Measurements from ENCODE around the gene NOXO1. TPM values are rescaled to one million over a fixed set of nuclear protein-coding genes. Genes with fewer than 3 reads are reported as not detected.

The NOXO1 gene
- total RNA-seq, 2 experiments from 2014 or later, result 0.31 TPM; not detected in 1

DNA sequence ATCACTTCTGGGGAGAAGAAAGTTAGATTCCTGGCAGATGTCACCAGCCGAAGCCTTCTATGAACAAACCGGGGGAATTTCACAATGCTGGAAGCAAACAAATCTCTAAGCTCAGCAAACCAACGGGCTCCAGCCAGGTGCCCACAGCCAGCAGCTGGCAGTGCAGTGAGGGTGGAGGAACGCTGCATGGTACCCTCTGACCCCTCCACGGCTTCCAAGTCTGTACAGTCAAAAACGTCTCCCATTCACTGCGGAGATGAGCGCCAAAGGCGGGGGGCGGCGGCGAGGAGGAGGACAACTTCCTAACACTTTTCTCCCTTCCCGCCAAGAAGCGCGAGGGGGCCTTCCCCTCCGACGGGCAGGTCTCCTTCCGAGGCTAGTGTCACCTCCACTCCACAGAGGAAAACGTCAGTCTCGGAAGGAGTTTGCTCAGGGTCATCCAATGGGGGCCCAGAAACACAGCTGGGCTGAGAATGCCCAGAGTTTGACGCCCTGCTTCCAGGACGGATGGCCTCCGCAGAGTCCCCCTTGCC lies 27.4 kb upstream of the NOXO1 start:
- DNase-seq (peak; percentile 66), ATAC-seq (peak; percentile 7)
- ChIA-PET CTCF (interaction anchor here (0.9 to 2.2 kb wide), 5 partner anchors 8 to 139 kb away, joined by 3 to 8 read pairs (median 3); partner anchors contain the start of genes NTHL1 and TSC2), POLR2A (interaction anchor here (0.6 to 2.8 kb wide), 17 partner anchors 10 to 151 kb away, joined by 3 to 16 read pairs (median 4); partner anchors contain the start of genes GFER, NOXO1, NPW and RPS2)
- Mint-ChIP-seq H3K4me3 (peak overlapping the region; percentile 97), H3K4me1 (ENCODE audit: low read depth) (peaks cover 41% of the 10 kb centered on the region), H3K9me3 (no peaks in the 10 kb centered on the region), H3K27ac (peak overlapping the region; percentile 91), H3K36me3 (ENCODE audit: low read depth) (peaks cover 35% of the 10 kb centered on the region), H3K27me3 (no peaks in the 10 kb centered on the region)
- TF ChIP-seq, protein P1, sequence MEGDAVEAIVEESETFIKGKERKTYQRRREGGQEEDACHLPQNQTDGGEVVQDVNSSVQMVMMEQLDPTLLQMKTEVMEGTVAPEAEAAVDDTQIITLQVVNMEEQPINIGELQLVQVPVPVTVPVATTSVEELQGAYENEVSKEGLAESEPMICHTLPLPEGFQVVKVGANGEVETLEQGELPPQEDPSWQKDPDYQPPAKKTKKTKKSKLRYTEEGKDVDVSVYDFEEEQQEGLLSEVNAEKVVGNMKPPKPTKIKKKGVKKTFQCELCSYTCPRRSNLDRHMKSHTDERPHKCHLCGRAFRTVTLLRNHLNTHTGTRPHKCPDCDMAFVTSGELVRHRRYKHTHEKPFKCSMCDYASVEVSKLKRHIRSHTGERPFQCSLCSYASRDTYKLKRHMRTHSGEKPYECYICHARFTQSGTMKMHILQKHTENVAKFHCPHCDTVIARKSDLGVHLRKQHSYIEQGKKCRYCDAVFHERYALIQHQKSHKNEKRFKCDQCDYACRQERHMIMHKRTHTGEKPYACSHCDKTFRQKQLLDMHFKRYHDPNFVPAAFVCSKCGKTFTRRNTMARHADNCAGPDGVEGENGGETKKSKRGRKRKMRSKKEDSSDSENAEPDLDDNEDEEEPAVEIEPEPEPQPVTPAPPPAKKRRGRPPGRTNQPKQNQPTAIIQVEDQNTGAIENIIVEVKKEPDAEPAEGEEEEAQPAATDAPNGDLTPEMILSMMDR (IDR thresholded peaks at IDR 0.05), result no peak
- intact Hi-C loops (cut with micrococcal nuclease), result no loop called here

DNA sequence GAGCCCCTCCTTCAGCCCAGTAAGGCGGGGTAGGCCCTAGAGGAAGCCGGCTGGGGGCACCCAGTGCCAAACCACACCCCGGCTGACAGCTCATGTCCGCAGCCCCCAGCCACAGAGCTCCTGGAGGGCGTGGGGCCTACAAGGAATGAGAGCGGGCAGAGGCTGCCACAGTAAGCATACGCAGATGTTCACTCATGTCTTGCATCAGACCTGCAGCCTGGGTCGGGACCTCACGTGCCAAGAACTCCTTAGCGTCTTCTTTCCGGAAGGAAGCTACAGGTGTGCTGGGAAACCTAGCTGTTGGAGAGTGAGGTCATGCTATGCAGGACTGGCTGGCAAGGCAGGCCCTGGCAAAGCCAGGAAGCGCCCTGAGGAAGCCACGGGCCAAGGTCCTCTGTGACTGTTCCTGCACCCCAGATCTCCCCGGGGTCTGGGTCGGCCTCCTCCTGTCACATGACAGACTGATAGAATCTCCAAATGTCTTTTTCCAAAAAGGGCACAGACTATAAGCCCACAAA lies 26.8 kb upstream of the NOXO1 start:
- DNase-seq, result peak; percentile 67
- Mint-ChIP-seq H3K36me3 (ENCODE audit: low read depth) (peaks cover 35% of the 10 kb centered on the region), H3K4me3 (peak overlapping the region; percentile 97), H3K27me3 (no peaks in the 10 kb centered on the region), H3K4me1 (ENCODE audit: low read depth) (peaks cover 41% of the 10 kb centered on the region), H3K27ac (peak overlapping the region; percentile 91), H3K9me3 (no peaks in the 10 kb centered on the region)
- CTCF ChIA-PET, result interaction anchor here (0.9 to 2.2 kb wide), 5 partner anchors 9 to 147 kb away, joined by 3 to 8 read pairs (median 4); partner anchors contain the start of genes NTHL1 and TSC2
- TF ChIP-seq, protein P1 (IDR thresholded peaks at IDR 0.05), result no peak
- peak; percentile 11 for ATAC-seq
- intact Hi-C loops (cut with micrococcal nuclease), result no loop called here
- POLR2A ChIA-PET, result interaction anchor here (0.9 to 2.8 kb wide), 12 partner anchors 10 to 151 kb away, joined by 3 to 16 read pairs (median 6); partner anchors contain the start of genes GFER, NOXO1, NPW and RPS2

DNA sequence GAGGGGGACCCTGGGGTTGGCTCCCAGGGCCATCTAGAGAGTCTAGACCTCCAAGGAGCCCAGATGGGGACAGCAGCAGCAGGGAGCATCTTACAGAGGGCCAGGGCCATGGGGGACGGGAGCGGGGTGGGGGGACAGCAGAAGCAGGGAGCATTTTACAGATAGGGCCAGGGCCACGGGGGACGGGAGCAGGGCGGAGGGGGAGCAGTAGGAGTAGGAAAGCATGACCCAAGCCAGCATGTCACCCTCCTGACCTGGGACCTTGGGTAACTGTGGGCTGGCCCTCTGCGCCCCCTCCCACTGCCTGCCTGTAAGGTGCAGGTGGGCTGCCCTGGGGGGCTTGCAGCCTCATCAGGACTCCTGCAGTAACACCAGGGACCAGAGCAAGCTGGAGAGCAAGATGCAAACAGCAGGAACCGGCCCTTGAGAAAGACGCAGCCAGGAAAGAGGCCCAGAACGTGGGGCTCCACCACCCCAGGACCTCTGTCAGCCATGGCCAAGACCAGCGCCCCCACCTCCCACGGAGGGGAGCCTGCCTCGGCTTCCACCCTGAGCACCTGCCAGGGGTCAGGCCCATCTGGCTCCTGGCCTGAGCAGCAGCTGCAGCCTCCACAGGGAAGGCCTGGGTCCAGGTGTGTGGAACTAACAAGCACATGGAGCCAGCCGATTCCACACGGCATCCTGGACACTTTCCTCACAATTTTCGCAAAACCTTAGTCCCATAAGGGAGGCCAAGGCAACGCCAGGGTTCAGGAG lies 26.0 kb upstream of the NOXO1 start:
- H3K27ac Mint-ChIP-seq, result peak overlapping the region; percentile 91
- DNase-seq, result no peak
- H3K27me3 Mint-ChIP-seq, result no peaks in the 10 kb centered on the region
- ATAC-seq, result no peak
- H3K4me3 Mint-ChIP-seq, result peak overlapping the region; percentile 97
- TF ChIP-seq, protein P1 (IDR thresholded peaks at IDR 0.05), result no peak
- no peaks in the 10 kb centered on the region for H3K9me3 Mint-ChIP-seq
- ChIA-PET CTCF (interaction anchor here (1.1 to 2.2 kb wide), 2 partner anchors 134 to 148 kb away, joined by 4 to 8 read pairs; no protein-coding TSS in a partner anchor), POLR2A (interaction anchor here (1.1 to 2.8 kb wide), 6 partner anchors 9 to 152 kb away, joined by 3 to 16 read pairs (median 8); partner anchors contain the start of genes NOXO1 and TRAF7)
- intact Hi-C loops (cut with micrococcal nuclease), result no loop called here
- H3K36me3 Mint-ChIP-seq (ENCODE audit: low read depth), result peaks cover 38% of the 10 kb centered on the region
- H3K4me1 Mint-ChIP-seq (ENCODE audit: low read depth), result peaks cover 41% of the 10 kb centered on the region

DNA sequence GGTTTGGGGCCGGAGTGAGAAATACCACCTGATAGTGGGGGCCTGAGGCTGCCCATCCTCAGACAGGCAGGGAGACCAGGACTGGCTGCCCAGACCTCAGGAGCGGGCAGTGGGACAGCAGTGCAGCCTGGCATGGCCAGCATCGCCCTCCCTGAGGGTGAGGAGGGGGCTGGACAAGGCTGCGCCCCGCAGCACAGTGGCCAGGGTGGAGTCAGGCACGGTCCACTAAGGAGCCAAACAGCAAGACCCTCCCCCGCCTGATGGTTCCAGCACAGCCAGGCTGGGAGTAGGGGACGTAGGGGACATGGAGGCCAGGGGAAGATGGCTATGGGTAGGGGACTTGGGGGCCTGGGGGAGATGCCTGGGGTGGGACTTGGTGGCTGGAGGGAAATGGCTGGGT lies 25.0 kb upstream of the NOXO1 start:
- CTCF ChIA-PET, result interaction anchor here (4.1 kb wide), 1 partner anchor 134 kb away, joined by 27 read pairs; no protein-coding TSS in a partner anchor
- Mint-ChIP-seq H3K4me3 (peak overlapping the region; percentile 97), H3K27ac (no peak overlapping the region), H3K4me1 (ENCODE audit: low read depth) (peaks cover 41% of the 10 kb centered on the region), H3K27me3 (no peaks in the 10 kb centered on the region), H3K36me3 (ENCODE audit: low read depth) (peaks cover 43% of the 10 kb centered on the region), H3K9me3 (no peaks in the 10 kb centered on the region)
- ATAC-seq, result no peak
- DNase-seq, result no peak
- TF ChIP-seq, protein P1 (IDR thresholded peaks at IDR 0.05), result no peak
- POLR2A ChIA-PET, result interaction anchor here (1.5 kb wide), 1 partner anchor 149 kb away, joined by 6 read pairs; the partner anchor contains the start of gene TRAF7
- intact Hi-C loops (cut with micrococcal nuclease), result no loop called here

Measured in activated CD8-positive, alpha-beta T cell treated with anti-CD3 and anti-CD28 coated beads for 36 hours (primary cell).